ENCODE data around the gene SLC31A1.

DNA sequence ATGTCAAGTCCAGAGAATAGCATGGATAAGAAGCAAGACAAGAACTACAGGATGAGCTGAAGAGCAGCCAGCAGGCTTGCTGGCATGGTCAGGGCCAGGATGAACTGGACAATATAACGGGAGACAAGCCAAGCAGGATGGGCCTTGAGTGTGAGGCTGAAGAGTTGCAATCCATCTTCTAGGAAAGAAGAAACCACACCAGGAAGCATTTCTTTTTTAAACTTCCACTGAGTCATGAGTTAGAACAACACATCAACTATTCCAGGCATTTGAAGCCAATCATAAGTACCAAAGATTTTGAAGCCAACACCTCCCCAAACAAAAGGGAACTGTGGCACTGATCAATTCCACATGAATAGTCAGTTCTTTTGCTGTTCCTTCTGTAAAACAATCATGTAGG, 43.3 kb upstream of the SLC31A1 start:
- TF ChIP-seq, protein P1, sequence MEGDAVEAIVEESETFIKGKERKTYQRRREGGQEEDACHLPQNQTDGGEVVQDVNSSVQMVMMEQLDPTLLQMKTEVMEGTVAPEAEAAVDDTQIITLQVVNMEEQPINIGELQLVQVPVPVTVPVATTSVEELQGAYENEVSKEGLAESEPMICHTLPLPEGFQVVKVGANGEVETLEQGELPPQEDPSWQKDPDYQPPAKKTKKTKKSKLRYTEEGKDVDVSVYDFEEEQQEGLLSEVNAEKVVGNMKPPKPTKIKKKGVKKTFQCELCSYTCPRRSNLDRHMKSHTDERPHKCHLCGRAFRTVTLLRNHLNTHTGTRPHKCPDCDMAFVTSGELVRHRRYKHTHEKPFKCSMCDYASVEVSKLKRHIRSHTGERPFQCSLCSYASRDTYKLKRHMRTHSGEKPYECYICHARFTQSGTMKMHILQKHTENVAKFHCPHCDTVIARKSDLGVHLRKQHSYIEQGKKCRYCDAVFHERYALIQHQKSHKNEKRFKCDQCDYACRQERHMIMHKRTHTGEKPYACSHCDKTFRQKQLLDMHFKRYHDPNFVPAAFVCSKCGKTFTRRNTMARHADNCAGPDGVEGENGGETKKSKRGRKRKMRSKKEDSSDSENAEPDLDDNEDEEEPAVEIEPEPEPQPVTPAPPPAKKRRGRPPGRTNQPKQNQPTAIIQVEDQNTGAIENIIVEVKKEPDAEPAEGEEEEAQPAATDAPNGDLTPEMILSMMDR (IDR thresholded peaks at IDR 0.05; ENCODE audit: insufficient read depth, low read length, poor library complexity, severe bottlenecking), result no peak
- no peak for TF ChIP-seq EZH2phosphoT487 (conservative IDR thresholded peaks at IDR 0.05; ENCODE audit: low read length)
